Epidermal melanocyte (primary cell): ENCODE measurements around the gene TMEFF1.
"Not testable (repeated sequence)": the region's sequence is repeated elsewhere in the genome, so short reads cannot be mapped to it uniquely, and the experiment has no call there.

ENCODE experiments used
- DNase-seq: peaks from one replicate; pipeline ENCODE4 v3.0.0; 2011; ENCODE audit warnings: low spot score; ENCODE audit not compliant: insufficient read length

The TMEFF1 gene

GRCh38 chr9:100472788-100473275 is at the start of gene TMEFF1:
TSS of gene TMEFF1 (plus strand) at chr9:100473149. CDS start at chr9:100473545, 396 bp downstream.
- peak; percentile 61 for DNase-seq

- DNase-seq, result no peak
Measured at GRCh38 chr9:100425758-100426157, 47.2 kb upstream of the TMEFF1 start.

GRCh38 chr9:100426189-100426529 is 46.8 kb upstream of the TMEFF1 start:
- DNase-seq, result no peak

GRCh38 chr9:100426530-100427365 is 46.2 kb upstream of the TMEFF1 start, which contains the start of gene MSANTD3:
TSS of gene MSANTD3 (plus strand) at chr9:100427143. CDS start at chr9:100441939, 14,796 bp downstream.
- peak; percentile 54 for DNase-seq

GRCh38 chr9:100427366-100428263 is 45.3 kb upstream of the TMEFF1 start:
- DNase-seq, result peak; percentile 34

- DNase-seq, result peak; percentile 92
Measured at GRCh38 chr9:100428871-100429654, 43.9 kb upstream of the TMEFF1 start.

GRCh38 chr9:100430286-100430940 is 42.5 kb upstream of the TMEFF1 start:
- no peak for DNase-seq

- DNase-seq, result no peak
Measured at GRCh38 chr9:100431886-100432285, 41.1 kb upstream of the TMEFF1 start.

GRCh38 chr9:100432736-100433135 is 40.2 kb upstream of the TMEFF1 start:
- no peak for DNase-seq

- DNase-seq, result no peak
Measured at GRCh38 chr9:100436571-100436970, 36.4 kb upstream of the TMEFF1 start.

GRCh38 chr9:100437860-100438805 is 34.8 kb upstream of the TMEFF1 start:
- DNase-seq, result peak; percentile 52

- no peak for DNase-seq
Measured at GRCh38 chr9:100440071-100440470, 32.9 kb upstream of the TMEFF1 start.

GRCh38 chr9:100440487-100440886 is 32.5 kb upstream of the TMEFF1 start:
- DNase-seq, result not testable (repeated sequence)

GRCh38 chr9:100441911-100442361 is 31.0 kb upstream of the TMEFF1 start:
- no peak for DNase-seq

GRCh38 chr9:100443781-100444768 is 28.9 kb upstream of the TMEFF1 start:
- no peak for DNase-seq

- no peak for DNase-seq
Measured at GRCh38 chr9:100445161-100445902, 27.6 kb upstream of the TMEFF1 start.

GRCh38 chr9:100445903-100446549 is 26.9 kb upstream of the TMEFF1 start:
- no peak for DNase-seq
